BJ (cell line): Measurements from ENCODE around the gene APLP2. TPM values are rescaled to one million over a fixed set of nuclear protein-coding genes. Genes with fewer than 3 reads are reported as not detected.
"Not testable (repeated sequence)": the region's sequence is repeated elsewhere in the genome, so short reads cannot be mapped to it uniquely, and the experiment has no call there.

ENCODE experiments used
- CTCF ChIA-PET: fragments of 350-600 bp; formaldehyde crosslinking; extraction: SDS; loops from one replicate; lab custom pipeline; 2021; ENCODE audit warnings: antibody characterized with exemption, inconsistent platforms; lab: Yijun Ruan, JAX
- POLR2A ChIA-PET: fragments of 300-600 bp; sonication (Branson Sonifier 250); formaldehyde crosslinking; extraction: SDS; loops from one replicate; lab custom pipeline; 2021; ENCODE audit warnings: antibody characterized with exemption; lab: Charles Lee
- DNase-seq: peaks from one replicate; pipeline ENCODE4 v3.0.0-alpha.2; 2011; ENCODE audit warnings: low read depth
- H3K27me3 ChIP-seq: 2 replicates; pipeline ENCODE4 v1.6.0; 2011; ENCODE audit warnings: low read length; ENCODE audit not compliant: control insufficient read depth, insufficient read depth
- H3K36me3 ChIP-seq: 2 replicates; pipeline ENCODE4 v1.5.1; 2011; ENCODE audit warnings: low read length; ENCODE audit not compliant: control insufficient read depth, insufficient read depth
- H3K4me3 ChIP-seq: 2 replicates; pipeline ENCODE4 v1.5.1; 2011; ENCODE audit warnings: low read depth, mild to moderate bottlenecking, control low read depth, low read length
- CTCF ChIP-seq: IDR thresholded peaks from 2 replicates; pipeline ENCODE4 v1.5.1; 2011; ENCODE audit warnings: low read depth, mild to moderate bottlenecking, control low read depth, inconsistent platforms, low read length, moderate library complexity; ENCODE audit not compliant: insufficient read depth
- polyA plus RNA-seq: library from polyadenylated mRNA; depleted of rRNA; stranded (reverse); fragments of >200 nt; gene quantifications from 2 replicates; pipeline ENCODE4 v1.2.3, GENCODE V29; 2011; rRNA removed
- small RNA-seq: library from RNA; depleted of rRNA; stranded (forward); fragments of <200 nt; gene quantifications from one replicate; pipeline ENCODE3, GENCODE V24; 2012; ENCODE audit warnings: low replicate concordance, low read depth; ENCODE audit not compliant: insufficient read length

Gene APLP2
- polyA plus RNA-seq, 1 experiment, result 465 TPM

GRCh38 chr11:130189492-130190210 lies 120.0 kb downstream of the APLP2 start:
- peaks cover 2% of the 10 kb centered on the region; the same call in 1 of the 2 replicates for H3K27me3 ChIP-seq
- DNase-seq, result no peak
- ChIA-PET POLR2A (no interaction called here), CTCF (no interaction called here)
- TF ChIP-seq CTCF, result no peak
- H3K36me3 ChIP-seq, result no peaks in the 10 kb centered on the region
- H3K4me3 ChIP-seq, result no peak overlapping the region

- H3K4me3 ChIP-seq, result no peak overlapping the region
- CTCF ChIA-PET, result no interaction called here
- H3K36me3 ChIP-seq, result no peaks in the 10 kb centered on the region
- DNase-seq, result no peak
- POLR2A ChIA-PET, result no interaction called here
- peaks cover 4% of the 10 kb centered on the region; the same call in 1 of the 2 replicates for H3K27me3 ChIP-seq
- no peak for TF ChIP-seq CTCF
These were observed 120.7 kb downstream of the APLP2 start for GRCh38 chr11:130190371-130190881.

GRCh38 chr11:130191896-130192295 lies 122.2 kb downstream of the APLP2 start:
- no peaks in the 10 kb centered on the region for H3K36me3 ChIP-seq
- POLR2A ChIA-PET, result no interaction called here
- no peak for TF ChIP-seq CTCF
- peaks cover 4% of the 10 kb centered on the region; the same call in 1 of the 2 replicates for H3K27me3 ChIP-seq
- H3K4me3 ChIP-seq, result no peak overlapping the region
- CTCF ChIA-PET, result no interaction called here
- no peak for DNase-seq

GRCh38 chr11:130192845-130193267 lies 123.2 kb downstream of the APLP2 start:
- CTCF ChIA-PET, result interaction anchor here (0.9 to 1.7 kb wide), 2 partner anchors 8 to 9 kb away, joined by 3 to 4 read pairs; no protein-coding TSS in a partner anchor
- DNase-seq, result no peak
- no peak overlapping the region for H3K4me3 ChIP-seq
- TF ChIP-seq CTCF, result no peak
- H3K36me3 ChIP-seq, result no peaks in the 10 kb centered on the region
- peaks cover 4% of the 10 kb centered on the region; the same call in 1 of the 2 replicates for H3K27me3 ChIP-seq
- POLR2A ChIA-PET, result no interaction called here

GRCh38 chr11:130193551-130193950 lies 123.9 kb downstream of the APLP2 start:
- H3K36me3 ChIP-seq, H3K27me3 ChIP-seq, DNase-seq, POLR2A ChIA-PET, H3K4me3 ChIP-seq: not testable (repeated sequence)
- CTCF ChIA-PET, result interaction anchor here (1.7 kb wide), 1 partner anchor 10 kb away, joined by 4 read pairs; no protein-coding TSS in a partner anchor

Small RNA genes within 50 kb of the gene (small RNA-seq; reads per million reads assigned to genes)
- gene RF00015, result not detected
- gene RPL34P21, result not detected

Other genes with a start within 250 kb of the APLP2 start
- 7.6 and 11.7 TPM in 2 replicates for gene NFRKB, start 174.3 kb upstream of the APLP2 start, polyA plus RNA-seq
- 3.4 and 5.5 TPM in 2 replicates for gene PRDM10, start 67.1 kb upstream of the APLP2 start, polyA plus RNA-seq
- not detected in 2 replicates for gene ST14, start 89.9 kb downstream of the APLP2 start, polyA plus RNA-seq
- 11.5 and 18.2 TPM in 2 replicates for gene ZBTB44, start 245.0 kb downstream of the APLP2 start, polyA plus RNA-seq